ENCODE data around the gene B3GAT1. TPM values are rescaled to one million over a fixed set of nuclear protein-coding genes. Genes with fewer than 3 reads are reported as not detected.

B3GAT1 gene
- total and polyA plus RNA-seq, 2 of the 13 experiments (the other 11 are each of a cell fraction or from before 2014, with no cell fraction given), result not detected

DNA sequence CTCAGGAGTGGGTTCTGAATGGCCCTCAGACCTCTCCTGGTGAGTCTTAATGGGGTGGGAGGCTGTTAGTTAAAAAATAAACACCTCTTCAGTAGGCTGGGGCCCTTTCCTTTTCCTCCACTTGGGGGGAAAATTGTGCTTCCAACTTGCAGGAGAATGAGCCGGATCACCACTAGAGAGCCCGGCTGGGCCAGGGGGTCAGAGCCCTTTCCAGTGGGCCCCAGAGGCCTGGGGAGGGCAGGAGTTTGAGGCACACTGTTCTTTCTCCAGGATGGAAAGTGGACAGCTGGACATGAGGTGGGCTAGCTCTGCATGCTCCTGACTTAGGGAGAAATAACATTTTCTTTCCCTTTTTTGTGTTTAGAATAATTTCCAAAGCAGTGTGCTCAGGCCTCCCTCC, 32.8 kb downstream of the B3GAT1 start:
- Histone ChIP-seq H3K4me2 (ENCODE audit: low read depth, low read length) (no peak overlapping the region), H3K4me3 (replicated peaks in 1 of 3; ENCODE audit: insufficient read depth in 1 of 3, low read depth in 2 of 3, low read length in 3 of 3) (no peak overlapping the region), H3K27ac (ENCODE audit: extremely low read length, insufficient read depth, low read length) (no peak overlapping the region), H3K4me1 (ENCODE audit: insufficient read depth, low read length) (no peaks in the 10 kb centered on the region), H3K36me3 (replicated peaks in 1 of 2; ENCODE audit: control insufficient read depth in 1 of 2, insufficient read depth in 2 of 2, low read length in 2 of 2) (no peaks in the 10 kb centered on the region), H3K9ac (ENCODE audit: insufficient read depth, low read depth, low read length) (no peak overlapping the region), H3K27me3 (ENCODE audit: control insufficient read depth in 1 of 2, insufficient read depth in 2 of 2, low read length in 2 of 2) (peaks cover 6 to 24% of the 10 kb centered on the region in 2 experiments; a peak in 3 of 5 replicates), H3K79me2 (ENCODE audit: insufficient read depth, low read length) (no peaks in the 10 kb centered on the region), H3K9me3 (ENCODE audit: low read length) (no peaks in the 10 kb centered on the region), H2AFZ (ENCODE audit: low read length) (no peak overlapping the region), H4K20me1 (ENCODE audit: insufficient read depth, low read length) (no peaks in the 10 kb centered on the region)
- in situ Hi-C loops (cut with HindIII; ENCODE audit: extremely low pct_ligation_motif_present, low pct_unique_long_range_greater_than_20kb) (no loop called here), intact Hi-C loops (cut with micrococcal nuclease; ENCODE audit: unreplicated experiment) (no loop called here)
- ATAC-seq, result no peak
- no TSS peak for BruUV-seq (replicated peaks)
- no peak for FAIRE-seq
- no peak for DNase-seq (ENCODE audit: low spot score)
- POLR2A ChIA-PET, result no interaction called here
- WGBS (ENCODE audit: low lambda C conversion rate), result 0% methylated on average over 2 of the region's 2 CpGs
- CTCF ChIA-PET (ENCODE audit: low intra/inter-chr PET ratio, low total read pairs), result no interaction called here
- TF ChIP-seq ZNF432 (CRISPR knock-in tag; IDR thresholded peaks at IDR 0.05; ENCODE audit: borderline replicate concordance) (no peak), REL (CRISPR knock-in tag; conservative IDR thresholded peaks at IDR 0.05) (no peak), SAP130 (CRISPR knock-in tag; IDR thresholded peaks at IDR 0.05; ENCODE audit: low read depth) (no peak), STAT5B (CRISPR knock-in tag; IDR thresholded peaks at IDR 0.05) (no peak), ZNF792 (CRISPR knock-in tag; IDR thresholded peaks at IDR 0.05) (no peak), ZNF460 (CRISPR knock-in tag; IDR thresholded peaks at IDR 0.05; ENCODE audit: borderline replicate concordance) (no peak), RFX5 (IDR thresholded peaks at IDR 0.05; ENCODE audit: low read depth, low read length) (no peak), ZSCAN29 (CRISPR knock-in tag; conservative IDR thresholded peaks at IDR 0.05) (no peak)
- TF ChIP-seq, protein P1, sequence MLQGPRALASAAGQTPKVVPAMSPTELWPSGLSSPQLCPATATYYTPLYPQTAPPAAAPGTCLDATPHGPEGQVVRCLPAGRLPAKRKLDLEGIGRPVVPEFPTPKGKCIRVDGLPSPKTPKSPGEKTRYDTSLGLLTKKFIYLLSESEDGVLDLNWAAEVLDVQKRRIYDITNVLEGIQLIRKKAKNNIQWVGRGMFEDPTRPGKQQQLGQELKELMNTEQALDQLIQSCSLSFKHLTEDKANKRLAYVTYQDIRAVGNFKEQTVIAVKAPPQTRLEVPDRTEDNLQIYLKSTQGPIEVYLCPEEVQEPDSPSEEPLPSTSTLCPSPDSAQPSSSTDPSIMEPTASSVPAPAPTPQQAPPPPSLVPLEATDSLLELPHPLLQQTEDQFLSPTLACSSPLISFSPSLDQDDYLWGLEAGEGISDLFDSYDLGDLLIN (CRISPR knock-in tag; IDR thresholded peaks at IDR 0.05; ENCODE audit: borderline replicate concordance), result no peak
- TF ChIP-seq, protein P2, sequence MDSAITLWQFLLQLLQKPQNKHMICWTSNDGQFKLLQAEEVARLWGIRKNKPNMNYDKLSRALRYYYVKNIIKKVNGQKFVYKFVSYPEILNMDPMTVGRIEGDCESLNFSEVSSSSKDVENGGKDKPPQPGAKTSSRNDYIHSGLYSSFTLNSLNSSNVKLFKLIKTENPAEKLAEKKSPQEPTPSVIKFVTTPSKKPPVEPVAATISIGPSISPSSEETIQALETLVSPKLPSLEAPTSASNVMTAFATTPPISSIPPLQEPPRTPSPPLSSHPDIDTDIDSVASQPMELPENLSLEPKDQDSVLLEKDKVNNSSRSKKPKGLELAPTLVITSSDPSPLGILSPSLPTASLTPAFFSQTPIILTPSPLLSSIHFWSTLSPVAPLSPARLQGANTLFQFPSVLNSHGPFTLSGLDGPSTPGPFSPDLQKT (CRISPR knock-in tag; IDR thresholded peaks at IDR 0.05; ENCODE audit: borderline replicate concordance), result no peak
- TF ChIP-seq, protein P3, sequence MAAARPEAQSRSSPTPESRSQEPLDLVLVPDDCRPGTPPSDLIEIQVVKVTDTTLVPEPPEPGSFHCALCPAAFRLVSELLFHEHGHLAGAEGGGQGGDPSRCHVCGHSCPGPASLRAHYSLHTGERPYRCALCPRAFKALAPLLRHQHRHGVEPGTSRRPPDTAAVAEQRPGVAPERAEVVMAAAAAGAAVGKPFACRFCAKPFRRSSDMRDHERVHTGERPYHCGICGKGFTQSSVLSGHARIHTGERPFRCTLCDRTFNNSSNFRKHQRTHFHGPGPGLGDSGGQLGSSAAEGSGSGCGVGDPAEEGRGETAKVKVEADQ (CRISPR knock-in tag; IDR thresholded peaks at IDR 0.05; ENCODE audit: borderline replicate concordance), result no peak
- TF ChIP-seq, protein P4, sequence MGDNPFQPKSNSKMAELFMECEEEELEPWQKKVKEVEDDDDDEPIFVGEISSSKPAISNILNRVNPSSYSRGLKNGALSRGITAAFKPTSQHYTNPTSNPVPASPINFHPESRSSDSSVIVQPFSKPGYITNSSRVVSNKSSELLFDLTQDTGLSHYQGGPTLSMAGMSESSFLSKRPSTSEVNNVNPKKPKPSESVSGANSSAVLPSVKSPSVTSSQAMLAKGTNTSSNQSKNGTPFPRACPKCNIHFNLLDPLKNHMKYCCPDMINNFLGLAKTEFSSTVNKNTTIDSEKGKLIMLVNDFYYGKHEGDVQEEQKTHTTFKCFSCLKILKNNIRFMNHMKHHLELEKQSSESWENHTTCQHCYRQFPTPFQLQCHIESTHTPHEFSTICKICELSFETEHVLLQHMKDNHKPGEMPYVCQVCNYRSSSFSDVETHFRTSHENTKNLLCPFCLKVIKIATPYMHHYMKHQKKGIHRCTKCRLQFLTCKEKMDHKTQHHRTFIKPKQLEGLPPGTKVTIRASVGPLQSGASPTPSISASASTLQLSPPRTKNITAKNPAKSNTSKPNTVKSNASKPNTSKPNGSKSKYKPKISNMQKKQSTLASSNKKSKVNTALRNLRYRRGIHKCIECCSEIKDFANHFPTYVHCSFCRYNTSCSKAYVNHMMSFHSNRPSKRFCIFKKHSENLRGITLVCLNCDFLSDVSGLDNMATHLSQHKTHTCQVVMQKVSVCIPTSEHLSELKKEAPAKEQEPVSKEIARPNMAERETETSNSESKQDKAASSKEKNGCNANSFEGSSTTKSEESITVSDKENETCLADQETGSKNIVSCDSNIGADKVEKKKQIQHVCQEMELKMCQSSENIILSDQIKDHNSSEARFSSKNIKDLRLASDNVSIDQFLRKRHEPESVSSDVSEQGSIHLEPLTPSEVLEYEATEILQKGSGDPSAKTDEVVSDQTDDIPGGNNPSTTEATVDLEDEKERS (CRISPR knock-in tag; IDR thresholded peaks at IDR 0.05), result no peak
- TF ChIP-seq, protein P5, sequence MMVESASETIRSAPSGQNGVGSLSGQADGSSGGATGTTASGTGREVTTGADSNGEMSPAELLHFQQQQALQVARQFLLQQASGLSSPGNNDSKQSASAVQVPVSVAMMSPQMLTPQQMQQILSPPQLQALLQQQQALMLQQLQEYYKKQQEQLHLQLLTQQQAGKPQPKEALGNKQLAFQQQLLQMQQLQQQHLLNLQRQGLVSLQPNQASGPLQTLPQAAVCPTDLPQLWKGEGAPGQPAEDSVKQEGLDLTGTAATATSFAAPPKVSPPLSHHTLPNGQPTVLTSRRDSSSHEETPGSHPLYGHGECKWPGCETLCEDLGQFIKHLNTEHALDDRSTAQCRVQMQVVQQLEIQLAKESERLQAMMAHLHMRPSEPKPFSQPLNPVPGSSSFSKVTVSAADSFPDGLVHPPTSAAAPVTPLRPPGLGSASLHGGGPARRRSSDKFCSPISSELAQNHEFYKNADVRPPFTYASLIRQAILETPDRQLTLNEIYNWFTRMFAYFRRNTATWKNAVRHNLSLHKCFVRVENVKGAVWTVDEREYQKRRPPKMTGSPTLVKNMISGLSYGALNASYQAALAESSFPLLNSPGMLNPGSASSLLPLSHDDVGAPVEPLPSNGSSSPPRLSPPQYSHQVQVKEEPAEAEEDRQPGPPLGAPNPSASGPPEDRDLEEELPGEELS (CRISPR knock-in tag; IDR thresholded peaks at IDR 0.05), result no peak
